Globus pallidus (tissue), 1 donor: Measurements from ENCODE around the gene EBI3.
"Not testable (repeated sequence)": the region's sequence is repeated elsewhere in the genome, so short reads cannot be mapped to it uniquely, and the experiment has no call there.

ENCODE experiments used
- DNase-seq: peaks from one replicate; pipeline ENCODE4 v3.0.0-alpha.2; 2015; ENCODE audit warnings: low spot score

Gene EBI3

DNA sequence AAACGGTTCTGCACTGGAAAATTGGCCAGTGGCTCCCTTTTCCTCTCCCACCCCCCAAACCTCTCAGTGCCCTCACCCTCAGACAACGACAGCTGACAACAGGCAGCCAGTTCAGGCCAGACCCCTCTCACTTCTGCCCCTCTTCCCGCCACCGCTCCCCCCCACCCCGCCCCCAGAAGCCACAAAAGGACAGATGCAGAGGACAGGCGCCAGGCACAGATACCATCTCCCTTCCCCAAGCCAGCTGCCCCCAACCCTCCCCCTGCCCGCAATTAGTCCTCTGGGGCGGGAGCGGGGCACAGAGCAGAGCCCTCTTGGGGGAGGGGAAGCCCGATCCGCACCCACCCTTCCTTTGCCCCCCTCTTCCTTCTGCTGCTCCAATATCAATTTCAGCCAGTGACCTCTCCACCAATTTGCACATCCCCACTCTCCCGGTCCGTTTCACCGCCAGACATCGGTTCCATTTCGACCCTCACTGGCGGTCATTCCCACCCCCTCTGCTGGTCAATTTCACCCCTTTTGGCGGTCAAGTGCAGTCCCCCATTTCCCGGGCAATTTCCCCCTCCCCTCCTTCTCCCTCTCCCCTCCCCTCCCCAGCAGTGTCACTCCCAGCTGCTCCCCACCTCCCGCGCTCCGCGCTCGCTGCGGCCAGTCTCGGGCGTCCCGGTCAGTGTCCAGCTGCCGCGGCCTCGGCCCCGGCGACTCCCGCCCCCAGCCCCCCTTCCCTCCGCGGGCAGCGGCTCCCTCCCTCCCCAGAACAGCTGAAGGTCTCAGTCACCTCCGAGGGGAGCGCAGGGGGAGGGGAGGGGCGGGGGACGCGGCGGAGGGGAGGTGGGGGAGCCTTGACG lies 49.3 kb downstream of the EBI3 start, which contains the start of gene SHD:
Gene SHD, plus strand, starts transcription at position 848 of the 848 bp plus-strand sequence. CDS start 798 bp downstream, outside the sequence.
- no peak for DNase-seq

DNA sequence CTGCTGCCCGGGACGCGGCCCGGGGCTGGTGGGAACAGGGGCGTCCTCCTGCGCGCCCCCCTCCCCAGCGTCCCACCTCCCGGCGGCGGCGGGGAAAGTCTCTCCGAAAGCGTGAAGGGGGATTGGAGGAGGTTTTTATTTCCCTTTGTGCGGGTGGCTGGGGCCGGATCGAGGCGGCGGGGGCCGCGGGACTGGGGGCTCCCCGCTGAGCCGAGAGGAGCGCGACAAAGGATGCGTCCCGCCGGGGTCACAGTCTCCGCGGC lies 49.9 kb downstream of the EBI3 start:
- DNase-seq, result no peak

- no peak for DNase-seq
Observed at GRCh38 chr19:4279530-4280422, 50.5 kb downstream of the EBI3 start.

- no peak for DNase-seq
Observed at GRCh38 chr19:4284176-4284958, 55.0 kb downstream of the EBI3 start.

DNA sequence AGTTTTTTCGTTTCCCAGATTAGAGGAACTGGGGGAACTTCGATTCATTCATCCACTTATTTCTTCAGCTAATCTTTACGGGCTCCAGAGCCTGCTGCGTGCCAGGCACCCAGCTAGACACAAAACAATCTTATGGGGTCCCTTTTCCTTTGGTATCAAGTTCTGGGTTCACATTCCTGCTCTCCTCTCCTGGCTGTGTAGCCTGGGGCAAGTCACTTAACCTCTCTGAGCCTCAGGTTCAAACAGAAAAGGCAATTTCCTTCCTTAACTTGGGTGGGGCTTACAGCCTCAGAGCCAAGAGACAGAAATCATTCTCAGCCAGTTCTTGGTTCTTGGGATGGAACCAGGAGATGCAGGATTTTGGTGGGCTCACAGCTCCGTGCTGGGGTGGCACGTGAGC lies 55.7 kb downstream of the EBI3 start:
- DNase-seq, result no peak

- DNase-seq, result not testable (repeated sequence)
Observed at GRCh38 chr19:4286141-4286540, 56.8 kb downstream of the EBI3 start.
